Measurements from ENCODE around the gene FIGNL2. TPM values are rescaled to one million over a fixed set of nuclear protein-coding genes. Genes with fewer than 3 reads are reported as not detected.

FIGNL2 gene
- total RNA-seq, 2 experiments from 2014 or later = 1.2 to 1.3 TPM

GRCh38 chr12:51815571-51815970 lies 32.9 kb downstream of the FIGNL2 start:
- peaks cover 0 to 4% of the 10 kb centered on the region in 2 experiments for H3K27me3 ChIP-seq (ENCODE audit: control insufficient read depth in 1 of 2, insufficient read depth in 2 of 2, low read length in 2 of 2)
- POLR2A ChIA-PET = interaction anchor here (0.7 kb wide), 1 partner anchor 8 kb away, joined by 4 read pairs; no protein-coding TSS in a partner anchor
- H3K27me3 Mint-ChIP-seq = no peaks in the 10 kb centered on the region
- H3K4me3 ChIP-seq (ENCODE audit: low read length) = no peak overlapping the region
- no peak for ATAC-seq (ENCODE audit: poor library complexity)
- peaks cover 27% of the 10 kb centered on the region for H3K4me1 ChIP-seq (ENCODE audit: insufficient read depth, low read length)
- H3K27ac ChIP-seq (ENCODE audit: low read depth in 1 of 2, low read length in 2 of 2) = no peak overlapping the region
- CTCF ChIA-PET = interaction anchor here (2.6 kb wide), 1 partner anchor 8 kb away, joined by 19 read pairs; no protein-coding TSS in a partner anchor
- no peak for TF ChIP-seq CTCF (IDR thresholded peaks at IDR 0.05)
- H3K9me3 ChIP-seq (ENCODE audit: control insufficient read depth in 1 of 2, insufficient read depth in 1 of 2, low read length in 2 of 2) = no peaks in the 10 kb centered on the region
- intact Hi-C loops (cut with DNase I, micrococcal nuclease) = loop anchor here in 1 of 2 experiments (2.0 kb wide), 2 partner anchors 135 to 395 kb away; partner anchors contain the start of gene ACVR1B
- DNase-seq = no peak
- H3K27ac Mint-ChIP-seq = no peak overlapping the region
- H3K36me3 ChIP-seq (ENCODE audit: insufficient read depth, low read length) = no peaks in the 10 kb centered on the region
- H3K36me3 Mint-ChIP-seq (ENCODE audit: low read depth) = no peaks in the 10 kb centered on the region
- no peaks in the 10 kb centered on the region for H3K9me3 Mint-ChIP-seq
- H3K4me1 Mint-ChIP-seq (ENCODE audit: low read depth) = peaks cover 15% of the 10 kb centered on the region
- peak overlapping the region; percentile 87 for H3K4me3 Mint-ChIP-seq

DNA sequence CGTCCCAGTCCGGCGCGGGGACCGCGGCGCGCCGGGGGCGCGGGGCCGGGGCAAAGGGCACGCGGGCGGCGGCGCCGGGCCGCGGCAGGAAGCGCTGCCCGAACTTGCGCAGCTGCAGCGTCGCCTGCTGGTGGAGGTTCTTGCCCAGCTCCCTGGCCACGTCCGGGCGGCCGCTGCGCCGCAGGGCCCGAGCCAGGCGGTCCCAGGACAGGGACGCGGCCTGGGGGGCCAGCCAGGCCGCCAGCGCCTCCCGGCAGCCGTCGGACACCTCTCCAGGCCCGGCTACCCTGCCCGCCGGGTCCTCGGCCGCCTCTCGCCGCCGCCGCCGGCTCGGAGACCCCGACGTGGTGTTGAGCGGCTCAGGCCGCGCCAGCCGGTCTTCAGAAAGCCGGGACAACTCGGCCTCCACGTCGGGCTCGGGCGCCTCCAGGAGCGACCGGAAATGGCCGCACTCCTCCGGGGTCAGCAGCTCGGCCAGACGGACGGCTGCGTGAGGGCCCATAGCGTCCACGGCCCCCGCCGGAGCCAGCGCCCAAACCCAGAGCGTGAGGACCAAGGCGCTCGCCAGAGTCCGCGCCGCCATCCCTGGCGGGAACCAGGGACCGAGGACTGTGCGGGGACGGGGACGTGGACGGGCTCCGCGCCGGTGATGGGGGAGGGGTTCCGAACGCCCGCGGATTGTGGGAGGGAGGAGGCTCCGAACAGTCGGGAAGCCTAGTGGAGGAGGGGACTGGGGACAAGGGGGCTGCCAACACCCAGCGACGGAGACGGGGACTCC lies 34.0 kb downstream of the FIGNL2 start:
- H3K4me3 Mint-ChIP-seq = peak overlapping the region; percentile 87
- H3K4me1 Mint-ChIP-seq (ENCODE audit: low read depth) = peaks cover 10% of the 10 kb centered on the region
- no peaks in the 10 kb centered on the region for H3K9me3 Mint-ChIP-seq
- ATAC-seq (ENCODE audit: poor library complexity) (peak; percentile 89), DNase-seq (peak; percentile 36 to 87 (median 63))
- Histone ChIP-seq H3K27ac (ENCODE audit: low read depth in 1 of 2, low read length in 2 of 2) (no peak overlapping the region), H3K27me3 (ENCODE audit: control insufficient read depth in 1 of 2, insufficient read depth in 2 of 2, low read length in 2 of 2) (peaks cover 0 to 4% of the 10 kb centered on the region in 2 experiments), H3K9me3 (ENCODE audit: control insufficient read depth in 1 of 2, insufficient read depth in 1 of 2, low read length in 2 of 2) (no peaks in the 10 kb centered on the region), H3K4me3 (ENCODE audit: low read length) (peak overlapping the region; percentile 52), H3K36me3 (ENCODE audit: insufficient read depth, low read length) (no peaks in the 10 kb centered on the region), H3K4me1 (ENCODE audit: insufficient read depth, low read length) (peaks cover 17% of the 10 kb centered on the region)
- peak; percentile 38 for TF ChIP-seq CTCF (IDR thresholded peaks at IDR 0.05)
- H3K36me3 Mint-ChIP-seq (ENCODE audit: low read depth) = no peaks in the 10 kb centered on the region
- peak overlapping the region; percentile 45 for H3K27ac Mint-ChIP-seq
- CTCF ChIA-PET = interaction anchor here (2.6 kb wide), 1 partner anchor 9 kb away, joined by 19 read pairs; no protein-coding TSS in a partner anchor
- intact Hi-C loops (cut with DNase I, micrococcal nuclease) = loop anchor here in 1 of 2 experiments (2.0 kb wide), 2 partner anchors 136 to 394 kb away; partner anchors contain the start of gene ACVR1B
- no peaks in the 10 kb centered on the region for H3K27me3 Mint-ChIP-seq
- POLR2A ChIA-PET = interaction anchor here (0.7 to 1.4 kb wide), 3 partner anchors 9 to 12 kb away, joined by 4 to 7 read pairs (median 4); no protein-coding TSS in a partner anchor

- Mint-ChIP-seq H3K9me3 (no peaks in the 10 kb centered on the region), H3K4me1 (ENCODE audit: low read depth) (peaks cover 10% of the 10 kb centered on the region), H3K27me3 (no peaks in the 10 kb centered on the region), H3K36me3 (ENCODE audit: low read depth) (no peaks in the 10 kb centered on the region), H3K4me3 (peak overlapping the region; percentile 56), H3K27ac (no peak overlapping the region)
- no peak for TF ChIP-seq CTCF (IDR thresholded peaks at IDR 0.05)
- ChIA-PET POLR2A (interaction anchor here (1.0 to 1.4 kb wide), 2 partner anchors 10 to 13 kb away, joined by 4 to 7 read pairs; no protein-coding TSS in a partner anchor), CTCF (interaction anchor here (2.6 kb wide), 1 partner anchor 10 kb away, joined by 19 read pairs; no protein-coding TSS in a partner anchor)
- Histone ChIP-seq H3K9me3 (ENCODE audit: control insufficient read depth in 1 of 2, insufficient read depth in 1 of 2, low read length in 2 of 2) (no peaks in the 10 kb centered on the region), H3K27ac (ENCODE audit: low read depth in 1 of 2, low read length in 2 of 2) (no peak overlapping the region), H3K4me3 (ENCODE audit: low read length) (peak overlapping the region; percentile 35), H3K4me1 (ENCODE audit: insufficient read depth, low read length) (peaks cover 13% of the 10 kb centered on the region), H3K36me3 (ENCODE audit: insufficient read depth, low read length) (no peaks in the 10 kb centered on the region), H3K27me3 (ENCODE audit: control insufficient read depth in 1 of 2, insufficient read depth in 2 of 2, low read length in 2 of 2) (peaks cover 0 to 4% of the 10 kb centered on the region in 2 experiments)
- DNase-seq (no peak), ATAC-seq (ENCODE audit: poor library complexity) (no peak)
- intact Hi-C loops (cut with DNase I, micrococcal nuclease) = loop anchor here in 1 of 2 experiments (2.0 kb wide), 2 partner anchors 137 to 393 kb away; partner anchors contain the start of gene ACVR1B
Observed at GRCh38 chr12:51813931-51814310, 34.6 kb downstream of the FIGNL2 start.

Data from CD4-positive, alpha-beta T cell (primary cell).